ENCODE data around the gene BMP6.

DNA sequence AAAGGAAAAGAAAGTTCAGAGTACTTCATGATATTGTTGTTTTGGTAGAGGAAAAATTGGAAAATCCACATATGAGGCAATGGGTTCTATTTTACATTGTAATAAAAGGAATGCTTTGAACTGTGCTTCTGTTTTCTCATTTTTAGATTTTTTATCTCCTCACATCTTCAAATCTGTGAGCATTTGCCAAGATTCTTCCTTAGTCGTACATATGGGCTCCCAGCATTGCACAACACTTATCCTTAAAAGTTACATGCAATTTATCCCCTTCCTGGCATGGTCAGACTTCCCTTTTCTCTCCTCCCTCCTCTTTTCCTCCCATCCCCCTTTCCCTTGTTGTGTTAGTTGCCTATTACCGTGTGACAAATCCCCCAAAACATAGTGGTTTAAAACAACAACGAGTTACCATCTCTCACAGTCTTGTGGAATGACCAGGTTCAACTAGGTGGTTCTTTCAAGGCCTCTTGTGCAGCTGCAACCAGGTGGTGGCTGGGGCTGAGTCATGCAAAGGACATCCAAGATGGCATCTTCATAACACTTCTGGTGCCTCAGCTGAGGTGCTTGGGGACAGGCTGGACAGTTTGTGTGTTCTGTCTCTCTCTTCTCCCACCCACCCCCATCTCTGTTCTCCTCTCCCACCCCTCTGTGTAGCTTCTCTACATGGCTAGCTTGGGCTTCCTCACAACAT lies 116.0 kb downstream of the BMP6 start:
- TF ChIP-seq, protein P1, sequence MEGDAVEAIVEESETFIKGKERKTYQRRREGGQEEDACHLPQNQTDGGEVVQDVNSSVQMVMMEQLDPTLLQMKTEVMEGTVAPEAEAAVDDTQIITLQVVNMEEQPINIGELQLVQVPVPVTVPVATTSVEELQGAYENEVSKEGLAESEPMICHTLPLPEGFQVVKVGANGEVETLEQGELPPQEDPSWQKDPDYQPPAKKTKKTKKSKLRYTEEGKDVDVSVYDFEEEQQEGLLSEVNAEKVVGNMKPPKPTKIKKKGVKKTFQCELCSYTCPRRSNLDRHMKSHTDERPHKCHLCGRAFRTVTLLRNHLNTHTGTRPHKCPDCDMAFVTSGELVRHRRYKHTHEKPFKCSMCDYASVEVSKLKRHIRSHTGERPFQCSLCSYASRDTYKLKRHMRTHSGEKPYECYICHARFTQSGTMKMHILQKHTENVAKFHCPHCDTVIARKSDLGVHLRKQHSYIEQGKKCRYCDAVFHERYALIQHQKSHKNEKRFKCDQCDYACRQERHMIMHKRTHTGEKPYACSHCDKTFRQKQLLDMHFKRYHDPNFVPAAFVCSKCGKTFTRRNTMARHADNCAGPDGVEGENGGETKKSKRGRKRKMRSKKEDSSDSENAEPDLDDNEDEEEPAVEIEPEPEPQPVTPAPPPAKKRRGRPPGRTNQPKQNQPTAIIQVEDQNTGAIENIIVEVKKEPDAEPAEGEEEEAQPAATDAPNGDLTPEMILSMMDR (IDR thresholded peaks at IDR 0.05), result no peak
- no peak for TF ChIP-seq POLR2AphosphoS5 (IDR thresholded peaks at IDR 0.05; ENCODE audit: low read depth, low read length)
